Measurements from ENCODE around the gene STYK1. TPM values are rescaled to one million over a fixed set of nuclear protein-coding genes. Genes with fewer than 3 reads are reported as not detected.
A peak's percentile ranks its signal among the peaks of the same experiment; 100 is the strongest.

Gene STYK1
- total RNA-seq, 1 donor from 2014 or later = 0.53 TPM

- no peak for DNase-seq (ENCODE audit: low read depth)
- Histone ChIP-seq H3K27me3 (ENCODE audit: control insufficient read depth, insufficient read depth, low read length) (no peaks in the 10 kb centered on the region), H3K36me3 (ENCODE audit: control insufficient read depth, insufficient read depth, low read length) (peaks cover 2% of the 10 kb centered on the region), H3K4me3 (ENCODE audit: low read depth, low read length) (no peak overlapping the region)
- no peak for TF ChIP-seq CTCF (IDR thresholded peaks at IDR 0.05; ENCODE audit: insufficient read depth, low read length, severe bottlenecking)
- no peak for FAIRE-seq
Observed at GRCh38 chr12:10633541-10633940, 40.3 kb downstream of the STYK1 start.

- no peak overlapping the region for H3K4me3 ChIP-seq (ENCODE audit: low read depth, low read length)
- peaks cover 2% of the 10 kb centered on the region for H3K36me3 ChIP-seq (ENCODE audit: control insufficient read depth, insufficient read depth, low read length)
- FAIRE-seq (no peak), DNase-seq (ENCODE audit: low read depth) (no peak)
- no peaks in the 10 kb centered on the region for H3K27me3 ChIP-seq (ENCODE audit: control insufficient read depth, insufficient read depth, low read length)
- no peak for TF ChIP-seq CTCF (IDR thresholded peaks at IDR 0.05; ENCODE audit: insufficient read depth, low read length, severe bottlenecking)
Observed at GRCh38 chr12:10632226-10632625, 41.6 kb downstream of the STYK1 start.

- Histone ChIP-seq H3K36me3 (ENCODE audit: control insufficient read depth, insufficient read depth, low read length) (peaks cover 2% of the 10 kb centered on the region), H3K27me3 (ENCODE audit: control insufficient read depth, insufficient read depth, low read length) (no peaks in the 10 kb centered on the region), H3K4me3 (ENCODE audit: low read depth, low read length) (no peak overlapping the region)
- no peak for FAIRE-seq
- no peak for DNase-seq (ENCODE audit: low read depth)
- no peak for TF ChIP-seq CTCF (IDR thresholded peaks at IDR 0.05; ENCODE audit: insufficient read depth, low read length, severe bottlenecking)
Observed at GRCh38 chr12:10624605-10625004, 49.2 kb downstream of the STYK1 start.

GRCh38 chr12:10623131-10623530 is 50.7 kb downstream of the STYK1 start:
- no peaks in the 10 kb centered on the region for H3K36me3 ChIP-seq (ENCODE audit: control insufficient read depth, insufficient read depth, low read length)
- no peaks in the 10 kb centered on the region for H3K27me3 ChIP-seq (ENCODE audit: control insufficient read depth, insufficient read depth, low read length)
- no peak for FAIRE-seq
- DNase-seq (ENCODE audit: low read depth) = peak; percentile 7
- no peak overlapping the region for H3K4me3 ChIP-seq (ENCODE audit: low read depth, low read length)
- TF ChIP-seq CTCF (IDR thresholded peaks at IDR 0.05; ENCODE audit: insufficient read depth, low read length, severe bottlenecking) = no peak

GRCh38 chr12:10621278-10621677 is 52.6 kb downstream of the STYK1 start:
- TF ChIP-seq CTCF (IDR thresholded peaks at IDR 0.05; ENCODE audit: insufficient read depth, low read length, severe bottlenecking) = no peak
- Histone ChIP-seq H3K36me3 (ENCODE audit: control insufficient read depth, insufficient read depth, low read length) (no peaks in the 10 kb centered on the region), H3K27me3 (ENCODE audit: control insufficient read depth, insufficient read depth, low read length) (no peaks in the 10 kb centered on the region), H3K4me3 (ENCODE audit: low read depth, low read length) (no peak overlapping the region)
- FAIRE-seq (no peak), DNase-seq (ENCODE audit: low read depth) (no peak)

GRCh38 chr12:10620078-10620779 is 53.6 kb downstream of the STYK1 start:
- Histone ChIP-seq H3K4me3 (ENCODE audit: low read depth, low read length) (no peak overlapping the region), H3K36me3 (ENCODE audit: control insufficient read depth, insufficient read depth, low read length) (no peaks in the 10 kb centered on the region), H3K27me3 (ENCODE audit: control insufficient read depth, insufficient read depth, low read length) (no peaks in the 10 kb centered on the region)
- DNase-seq (ENCODE audit: low read depth) (no peak), FAIRE-seq (no peak)
- TF ChIP-seq CTCF (IDR thresholded peaks at IDR 0.05; ENCODE audit: insufficient read depth, low read length, severe bottlenecking) = no peak

Measured in bronchial epithelial cell (primary cell).